ENCODE data around the gene HOXB6. TPM values are rescaled to one million over a fixed set of nuclear protein-coding genes. Genes with fewer than 3 reads are reported as not detected.

HOXB6 gene
- total and polyA plus RNA-seq, 4 donors, result 0.17 to 1.1 (median 0.46) TPM

GRCh38 chr17:48570325-48571023 is 34.3 kb downstream of the HOXB6 start:
- no peak overlapping the region for H3K9ac ChIP-seq (ENCODE audit: low read depth in 1 of 2, low read length in 2 of 2)
- no peaks in the 10 kb centered on the region for H3K9me3 ChIP-seq (ENCODE audit: control insufficient read depth in 4 of 4, low read length in 3 of 4)
- H3K36me3 ChIP-seq (ENCODE audit: control insufficient read depth in 4 of 4, insufficient read depth in 3 of 4, low read depth in 1 of 4, low read length in 3 of 4), result no peaks in the 10 kb centered on the region
- no peaks in the 10 kb centered on the region for H3K4me1 ChIP-seq (ENCODE audit: control insufficient read depth in 4 of 4, insufficient read depth in 4 of 4, low read length in 3 of 4)
- DNase-seq (ENCODE audit: low spot score), result no peak
- 20% methylated on average over 19 of the region's 19 CpGs for WGBS
- H3K4me3 ChIP-seq (ENCODE audit: low read depth in 1 of 3, low read length in 3 of 3), result no peak overlapping the region
- peak overlapping the region in 1 of 2 donors; percentile 1 for H3K27ac ChIP-seq (ENCODE audit: low read depth in 1 of 2, low read length in 2 of 2)
- H3K27me3 ChIP-seq (ENCODE audit: control insufficient read depth in 4 of 4, insufficient read depth in 4 of 4, low read length in 3 of 4), result peaks cover 0 to 32% (median 11%) of the 10 kb centered on the region in 4 donors
- TF ChIP-seq EGR1 (IDR thresholded peaks at IDR 0.05; ENCODE audit: low read depth in 2 of 2), result no peak
- TF ChIP-seq SP1 (IDR thresholded peaks at IDR 0.05), result no peak
- TF ChIP-seq ZBTB33 (IDR thresholded peaks at IDR 0.05), result no peak
- TF ChIP-seq REST (IDR thresholded peaks at IDR 0.05), result no peak
- no peak for TF ChIP-seq YY1 (IDR thresholded peaks at IDR 0.05)
- TF ChIP-seq JUND (IDR thresholded peaks at IDR 0.05), result no peak
- no peak for TF ChIP-seq NR2F2 (IDR thresholded peaks at IDR 0.05)
- no peak for TF ChIP-seq GABPA (IDR thresholded peaks at IDR 0.05 in 1 of 2, conservative IDR thresholded peaks at IDR 0.05 in 1 of 2)
- no peak for TF ChIP-seq FOXA1 (IDR thresholded peaks at IDR 0.05)
- no peak for TF ChIP-seq CTCF (IDR thresholded peaks at IDR 0.05; ENCODE audit: low read depth, low read length, missing input control)
- TF ChIP-seq RXRA (IDR thresholded peaks at IDR 0.05), result no peak
- TF ChIP-seq TAF1 (conservative IDR thresholded peaks at IDR 0.05), result no peak
- no peak for TF ChIP-seq HNF4G (IDR thresholded peaks at IDR 0.05)

- Histone ChIP-seq H3K4me1 (ENCODE audit: control insufficient read depth in 4 of 4, insufficient read depth in 4 of 4, low read length in 3 of 4) (no peaks in the 10 kb centered on the region), H3K4me3 (ENCODE audit: low read depth in 1 of 3, low read length in 3 of 3) (no peak overlapping the region), H3K9ac (ENCODE audit: low read depth in 1 of 2, low read length in 2 of 2) (no peak overlapping the region), H3K27ac (ENCODE audit: low read depth in 1 of 2, low read length in 2 of 2) (peak overlapping the region in 1 of 2 donors; percentile 1), H3K9me3 (ENCODE audit: control insufficient read depth in 4 of 4, low read length in 3 of 4) (no peaks in the 10 kb centered on the region), H3K36me3 (ENCODE audit: control insufficient read depth in 4 of 4, insufficient read depth in 3 of 4, low read depth in 1 of 4, low read length in 3 of 4) (no peaks in the 10 kb centered on the region), H3K27me3 (ENCODE audit: control insufficient read depth in 4 of 4, insufficient read depth in 4 of 4, low read length in 3 of 4) (peaks cover 0 to 38% (median 10%) of the 10 kb centered on the region in 4 donors)
- DNase-seq (ENCODE audit: low spot score), result no peak
- TF ChIP-seq FOXA2 (IDR thresholded peaks at IDR 0.05) (no peak), SP1 (IDR thresholded peaks at IDR 0.05) (no peak), HNF4A (conservative IDR thresholded peaks at IDR 0.05) (no peak), GABPA (IDR thresholded peaks at IDR 0.05 in 1 of 2, conservative IDR thresholded peaks at IDR 0.05 in 1 of 2) (no peak), FOXA1 (IDR thresholded peaks at IDR 0.05) (no peak), RXRA (IDR thresholded peaks at IDR 0.05) (no peak), TAF1 (conservative IDR thresholded peaks at IDR 0.05) (no peak)
- 25% methylated on average over 6 of the region's 6 CpGs for WGBS
These were observed 35.0 kb downstream of the HOXB6 start for GRCh38 chr17:48569674-48570324.
